OCI-LY7 (cell line): Measurements from ENCODE around the gene DNAJC24. TPM values are rescaled to one million over a fixed set of nuclear protein-coding genes. Genes with fewer than 3 reads are reported as not detected.

Experiments used
- BruUV-seq: library from RNA; stranded (reverse); fragments of 400-500 nt; replicated peaks from 2 replicates; lab custom pipeline; 2021; lab: Mats Ljungman, UMichigan
- CTCF ChIA-PET: fragments of 300-600 bp; sonication (Branson Sonifier 250); formaldehyde crosslinking; loops from one replicate; lab custom pipeline; 2022; ENCODE audit warnings: antibody characterized with exemption; ENCODE audit not compliant: unreplicated experiment; lab: Charles Lee
- POLR2A ChIA-PET: fragments of 300-600 bp; sonication (Branson Sonifier 250); formaldehyde crosslinking; loops from one replicate; lab custom pipeline; 2022; ENCODE audit warnings: antibody characterized with exemption; lab: Charles Lee
- DNase-seq: peaks from one replicate; pipeline ENCODE4 v3.0.0-alpha.2; 2015; ENCODE audit warnings: low spot score
- H2AFZ ChIP-seq: fragments of 200-600 bp; sonication (generic), shearing (Covaris generic); 2 replicates; pipeline ENCODE4 v1.6.1; 2014; ENCODE audit warnings: mild to moderate bottlenecking, antibody characterized with exemption, low read length, moderate library complexity
- H3K27ac ChIP-seq: fragments of 200-600 bp; sonication (generic); 2 replicates; pipeline ENCODE4 v1.5.1; 2014; ENCODE audit warnings: mixed run types, low read depth, mild to moderate bottlenecking, moderate library complexity, low read length, inconsistent platforms; ENCODE audit not compliant: poor library complexity, severe bottlenecking
- H3K36me3 ChIP-seq: fragments of 200-600 bp; sonication (generic); 2 replicates; pipeline ENCODE4 v1.6.1; 2014; ENCODE audit warnings: mild to moderate bottlenecking, antibody characterized with exemption, low read length, moderate library complexity, mixed read lengths; ENCODE audit not compliant: insufficient read depth
- H3K4me1 ChIP-seq: fragments of 200-600 bp; sonication (generic); 2 replicates; pipeline ENCODE4 v1.5.1; 2014; ENCODE audit warnings: mild to moderate bottlenecking, low read length; ENCODE audit not compliant: insufficient read depth, poor library complexity, severe bottlenecking
- H3K4me2 ChIP-seq: fragments of 200-600 bp; sonication (generic); 2 replicates; pipeline ENCODE4 v1.6.1; 2014; ENCODE audit warnings: mild to moderate bottlenecking, low read length
- H3K4me3 ChIP-seq: fragments of 200-600 bp; sonication (generic); 2 replicates; pipeline ENCODE4 v1.5.1; 2014; ENCODE audit warnings: mild to moderate bottlenecking, low read depth, low read length; ENCODE audit not compliant: poor library complexity, severe bottlenecking
- H3K79me2 ChIP-seq: fragments of 200-600 bp; sonication (generic); 2 replicates; pipeline ENCODE4 v1.6.1; 2016; ENCODE audit warnings: low read depth, mild to moderate bottlenecking, low read length, moderate library complexity, mixed read lengths; ENCODE audit not compliant: insufficient read depth
- H3K9me2 ChIP-seq: fragments of 200-600 bp; sonication (generic); 2 replicates; pipeline ENCODE4 v1.6.1; 2016; ENCODE audit warnings: mild to moderate bottlenecking, low read length, mixed read lengths; ENCODE audit not compliant: insufficient read depth
- H3K9me3 ChIP-seq: fragments of 200-600 bp; sonication (generic); 2 replicates; pipeline ENCODE4 v1.6.1; 2014; ENCODE audit warnings: mild to moderate bottlenecking, mixed run types, low read length, mixed read lengths
- H4K20me1 ChIP-seq: fragments of 200-600 bp; sonication (generic); 2 replicates; pipeline ENCODE4 v1.6.1; 2014; ENCODE audit warnings: mild to moderate bottlenecking, antibody characterized with exemption, low read length, moderate library complexity, mixed read lengths; ENCODE audit not compliant: insufficient read depth
- EZH2phosphoT487 ChIP-seq: fragments of 200-600 bp; sonication (generic); IDR thresholded peaks from 2 replicates; pipeline ENCODE4 v1.6.1; 2018; ENCODE audit warnings: low read depth, borderline replicate concordance, mild to moderate bottlenecking, mixed run types, antibody characterized with exemption, low read length, moderate library complexity, mixed read lengths
- intact Hi-C: fragments of 100-400 bp; cut with micrococcal nuclease; formaldehyde crosslinking; loops from one replicate; pipeline ENCODE4 v1.10.0; 2022; ENCODE audit not compliant: unreplicated experiment
- total RNA-seq, 2 experiments: library from RNA; depleted of rRNA in 1 of 2; stranded (reverse); fragments of >200 nt in 1 of 2; shearing (Covaris generic) in 1 of 2; gene quantifications; 2 replicates each; pipeline ENCODE4 v1.2.3, GENCODE V29; 2014 to 2022
- TF ChIP-seq, protein P1 (sequence below): fragments of 200-600 bp; sonication (generic); conservative IDR thresholded peaks from 2 replicates; pipeline ENCODE4 v1.5.1; 2014; ENCODE audit warnings: mild to moderate bottlenecking, antibody characterized with exemption, low read length, moderate library complexity, mixed read lengths

The DNAJC24 gene
- total RNA-seq, 2 experiments from 2014 or later = 11.6 to 16.3 TPM

DNA sequence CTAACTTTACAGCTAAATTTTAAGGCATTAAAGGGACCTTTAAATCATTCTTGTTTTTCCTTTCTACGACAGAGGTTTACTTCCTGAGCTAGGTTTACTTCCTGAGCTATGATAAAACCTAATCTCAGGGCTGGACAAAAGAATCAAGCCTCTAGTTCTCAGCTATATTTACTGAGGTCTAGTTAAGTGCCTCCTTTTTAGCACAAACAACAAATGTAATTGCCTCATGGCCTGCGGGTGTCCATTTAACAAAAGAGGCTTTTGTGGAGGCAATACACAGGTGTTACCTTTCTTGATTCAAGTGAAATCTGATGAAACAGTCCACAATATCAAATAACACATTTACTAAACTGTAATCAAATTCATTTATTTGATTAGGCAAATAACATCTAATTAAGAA lies 72.4 kb downstream of the DNAJC24 start:
- CTCF ChIA-PET = no interaction called here
- no peaks in the 10 kb centered on the region for H3K36me3 ChIP-seq
- no peak for DNase-seq
- no TSS peak for BruUV-seq
- no peaks in the 10 kb centered on the region for H3K4me1 ChIP-seq
- H3K4me2 ChIP-seq = no peak overlapping the region
- no peaks in the 10 kb centered on the region for H3K9me2 ChIP-seq
- intact Hi-C loops = no loop called here
- no peaks in the 10 kb centered on the region for H4K20me1 ChIP-seq
- POLR2A ChIA-PET = interaction anchor here (0.6 to 1.1 kb wide), 2 partner anchors 18 to 310 kb away, joined by 3 to 4 read pairs; no protein-coding TSS in a partner anchor
- no peak overlapping the region for H2AFZ ChIP-seq
- TF ChIP-seq EZH2phosphoT487 = no peak
- TF ChIP-seq, protein P1, sequence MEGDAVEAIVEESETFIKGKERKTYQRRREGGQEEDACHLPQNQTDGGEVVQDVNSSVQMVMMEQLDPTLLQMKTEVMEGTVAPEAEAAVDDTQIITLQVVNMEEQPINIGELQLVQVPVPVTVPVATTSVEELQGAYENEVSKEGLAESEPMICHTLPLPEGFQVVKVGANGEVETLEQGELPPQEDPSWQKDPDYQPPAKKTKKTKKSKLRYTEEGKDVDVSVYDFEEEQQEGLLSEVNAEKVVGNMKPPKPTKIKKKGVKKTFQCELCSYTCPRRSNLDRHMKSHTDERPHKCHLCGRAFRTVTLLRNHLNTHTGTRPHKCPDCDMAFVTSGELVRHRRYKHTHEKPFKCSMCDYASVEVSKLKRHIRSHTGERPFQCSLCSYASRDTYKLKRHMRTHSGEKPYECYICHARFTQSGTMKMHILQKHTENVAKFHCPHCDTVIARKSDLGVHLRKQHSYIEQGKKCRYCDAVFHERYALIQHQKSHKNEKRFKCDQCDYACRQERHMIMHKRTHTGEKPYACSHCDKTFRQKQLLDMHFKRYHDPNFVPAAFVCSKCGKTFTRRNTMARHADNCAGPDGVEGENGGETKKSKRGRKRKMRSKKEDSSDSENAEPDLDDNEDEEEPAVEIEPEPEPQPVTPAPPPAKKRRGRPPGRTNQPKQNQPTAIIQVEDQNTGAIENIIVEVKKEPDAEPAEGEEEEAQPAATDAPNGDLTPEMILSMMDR = no peak
- no peaks in the 10 kb centered on the region for H3K79me2 ChIP-seq
- no peak overlapping the region for H3K4me3 ChIP-seq
- no peaks in the 10 kb centered on the region for H3K9me3 ChIP-seq
- H3K27ac ChIP-seq = no peak overlapping the region

DNA sequence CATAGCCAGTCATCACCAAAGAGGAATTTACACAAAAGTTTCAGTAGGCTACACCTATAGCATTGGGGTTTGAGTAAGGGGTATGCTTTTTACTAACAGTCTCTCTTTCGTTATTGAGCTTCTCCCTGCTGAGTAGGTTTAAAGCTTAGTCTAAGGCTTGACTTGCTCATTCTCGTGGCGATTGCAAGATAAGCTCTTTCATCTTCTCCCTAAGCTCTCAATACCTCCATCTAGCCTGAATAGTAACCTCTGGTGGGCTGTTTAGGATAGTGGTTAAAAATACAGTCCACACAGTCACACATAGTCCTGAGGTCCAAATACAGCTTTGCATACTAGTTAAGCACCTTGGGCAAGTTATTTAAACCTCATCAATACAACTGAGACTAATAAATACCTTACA lies 74.1 kb downstream of the DNAJC24 start:
- ChIA-PET POLR2A (interaction anchor here (1.3 kb wide), 1 partner anchor 32 kb away, joined by 4 read pairs; no protein-coding TSS in a partner anchor), CTCF (no interaction called here)
- Histone ChIP-seq H3K9me3 (no peaks in the 10 kb centered on the region), H3K9me2 (no peaks in the 10 kb centered on the region), H3K4me1 (no peaks in the 10 kb centered on the region), H3K27ac (no peak overlapping the region), H3K4me3 (no peak overlapping the region), H2AFZ (no peak overlapping the region), H3K36me3 (no peaks in the 10 kb centered on the region), H3K79me2 (no peaks in the 10 kb centered on the region), H3K4me2 (no peak overlapping the region), H4K20me1 (no peaks in the 10 kb centered on the region)
- BruUV-seq = no TSS peak
- no peak for TF ChIP-seq EZH2phosphoT487
- TF ChIP-seq, protein P1 = no peak
- intact Hi-C loops = no loop called here
- DNase-seq = no peak

DNA sequence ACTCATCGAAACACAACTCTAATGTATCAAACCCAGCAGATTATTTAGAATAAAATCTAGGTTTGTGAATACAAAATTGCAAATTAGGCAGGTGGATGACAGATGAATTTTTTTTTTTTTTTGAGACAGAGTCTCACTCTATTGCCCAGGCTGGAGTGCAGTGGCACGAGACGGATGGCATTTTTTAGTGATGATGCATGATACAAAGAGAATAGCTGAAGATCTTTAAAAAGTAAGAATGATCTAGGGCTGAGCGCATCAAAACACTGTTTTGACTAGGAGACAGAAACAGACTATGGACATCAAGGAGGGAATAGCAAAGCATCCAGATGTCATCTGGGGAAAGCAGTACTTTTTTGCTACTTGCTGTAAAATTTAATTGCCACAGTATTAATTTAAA lies 76.0 kb downstream of the DNAJC24 start:
- Histone ChIP-seq H2AFZ (no peak overlapping the region), H3K9me2 (no peaks in the 10 kb centered on the region), H3K4me2 (no peak overlapping the region), H4K20me1 (no peaks in the 10 kb centered on the region), H3K36me3 (no peaks in the 10 kb centered on the region), H3K4me1 (no peaks in the 10 kb centered on the region), H3K27ac (no peak overlapping the region), H3K79me2 (no peaks in the 10 kb centered on the region), H3K4me3 (no peak overlapping the region), H3K9me3 (no peaks in the 10 kb centered on the region)
- TF ChIP-seq, protein P1 = no peak
- no peak for TF ChIP-seq EZH2phosphoT487
- DNase-seq = no peak
- ChIA-PET CTCF (no interaction called here), POLR2A (interaction anchor here (0.7 kb wide), 1 partner anchor 40 kb away, joined by 3 read pairs; no protein-coding TSS in a partner anchor)
- BruUV-seq = no TSS peak
- intact Hi-C loops = no loop called here
